ENCODE results near the gene MOB4.
A peak's percentile ranks its signal among the peaks of the same experiment; 100 is the strongest.

Gene MOB4

DNA sequence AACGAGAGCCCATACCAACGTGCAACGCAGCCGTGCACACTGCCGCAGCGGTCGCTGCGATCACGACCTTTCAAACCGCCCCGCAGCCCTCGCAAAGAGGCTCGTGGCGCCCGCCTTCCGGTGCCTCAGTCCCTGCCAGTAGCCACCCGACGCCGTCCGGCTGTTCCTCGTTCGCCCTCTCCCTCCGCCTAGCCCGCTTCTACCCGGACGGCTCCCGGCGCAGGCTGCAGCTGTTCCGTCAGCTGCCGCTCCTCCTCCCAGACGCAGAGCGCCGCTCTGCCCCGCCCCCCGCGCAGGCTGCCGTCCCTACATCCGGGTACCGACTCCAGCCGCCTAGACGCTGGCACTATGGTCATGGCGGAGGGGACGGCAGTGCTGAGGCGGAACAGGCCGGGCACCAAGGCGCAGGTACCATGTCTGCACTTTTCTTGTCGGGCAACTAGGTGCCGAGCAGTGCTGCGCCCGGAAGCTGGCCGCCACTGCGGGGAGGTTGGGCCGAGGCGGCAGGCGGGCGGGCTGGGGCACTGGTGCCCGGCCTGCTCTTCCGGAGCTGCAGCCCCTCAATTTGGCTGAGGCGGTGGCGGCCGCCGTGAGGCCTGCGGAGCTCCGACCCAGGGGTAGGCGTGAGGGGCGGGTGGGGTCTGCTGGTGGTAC is at the start of gene MOB4:
MOB4 (plus strand) TSS at position 328 of the 654 bp plus-strand sequence; CDS start at position 349, 21 bp downstream.
- Histone ChIP-seq H3F3A (ENCODE audit: insufficient read depth, low read length) (no peaks in the 10 kb centered on the region), H3K4me1 (ENCODE audit: insufficient read depth, low read length, severe bottlenecking) (peaks cover 31% of the 10 kb centered on the region), H3K4me2 (ENCODE audit: low read length) (peak within 1 kb of the TSS; percentile 84), H4K20me1 (ENCODE audit: insufficient read depth, low read length) (no peaks in the 10 kb centered on the region), H3K27ac (ENCODE audit: low read depth, low read length, poor library complexity, severe bottlenecking) (peak within 1 kb of the TSS; percentile 91), H3K27me3 (ENCODE audit: insufficient read depth, low read length) (no peaks in the 10 kb centered on the region), H3K36me3 (ENCODE audit: insufficient read depth, low read length) (peaks cover 8% of the 10 kb centered on the region), H3K4me3 (ENCODE audit: low read depth, low read length, poor library complexity, severe bottlenecking) (peak within 1 kb of the TSS; percentile 84), H3K9ac (ENCODE audit: low read length) (peak within 1 kb of the TSS; percentile 84), H3K9me2 (ENCODE audit: low read depth, low read length) (no peaks in the 10 kb centered on the region), H3K9me3 (ENCODE audit: low read length) (no peaks in the 10 kb centered on the region), H3K79me2 (ENCODE audit: insufficient read depth, low read length) (peaks cover 51% of the 10 kb centered on the region), H2AFZ (ENCODE audit: low read length) (0 out of 2 replicates have a peak within 1 kb of the TSS, but pooled peaks have one; percentile 4)
- TF ChIP-seq, protein P1, sequence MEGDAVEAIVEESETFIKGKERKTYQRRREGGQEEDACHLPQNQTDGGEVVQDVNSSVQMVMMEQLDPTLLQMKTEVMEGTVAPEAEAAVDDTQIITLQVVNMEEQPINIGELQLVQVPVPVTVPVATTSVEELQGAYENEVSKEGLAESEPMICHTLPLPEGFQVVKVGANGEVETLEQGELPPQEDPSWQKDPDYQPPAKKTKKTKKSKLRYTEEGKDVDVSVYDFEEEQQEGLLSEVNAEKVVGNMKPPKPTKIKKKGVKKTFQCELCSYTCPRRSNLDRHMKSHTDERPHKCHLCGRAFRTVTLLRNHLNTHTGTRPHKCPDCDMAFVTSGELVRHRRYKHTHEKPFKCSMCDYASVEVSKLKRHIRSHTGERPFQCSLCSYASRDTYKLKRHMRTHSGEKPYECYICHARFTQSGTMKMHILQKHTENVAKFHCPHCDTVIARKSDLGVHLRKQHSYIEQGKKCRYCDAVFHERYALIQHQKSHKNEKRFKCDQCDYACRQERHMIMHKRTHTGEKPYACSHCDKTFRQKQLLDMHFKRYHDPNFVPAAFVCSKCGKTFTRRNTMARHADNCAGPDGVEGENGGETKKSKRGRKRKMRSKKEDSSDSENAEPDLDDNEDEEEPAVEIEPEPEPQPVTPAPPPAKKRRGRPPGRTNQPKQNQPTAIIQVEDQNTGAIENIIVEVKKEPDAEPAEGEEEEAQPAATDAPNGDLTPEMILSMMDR (IDR thresholded peaks at IDR 0.05; ENCODE audit: low read length) = no peak
- no peak for TF ChIP-seq EZH2 (IDR thresholded peaks at IDR 0.05; ENCODE audit: borderline replicate concordance, low read length)

DNA sequence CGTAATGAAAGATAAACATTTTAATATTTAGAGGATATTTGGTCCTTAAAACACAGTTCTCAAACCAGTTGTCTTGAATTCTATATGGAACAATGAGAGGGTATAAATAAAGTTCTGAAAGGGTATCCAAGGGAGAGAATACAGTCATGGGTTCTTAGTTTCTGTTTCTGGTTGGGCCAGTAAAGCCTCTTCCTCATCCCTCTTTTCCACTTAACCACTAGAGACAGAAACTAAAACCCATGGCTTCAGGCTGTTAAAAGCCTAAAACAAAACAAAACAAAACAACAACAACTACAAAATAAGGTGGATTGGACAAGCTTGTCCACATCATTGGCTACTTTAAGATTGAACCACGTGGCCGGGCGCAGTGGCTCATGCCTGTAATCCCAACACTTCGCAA is 43.7 kb upstream of the MOB4 start:
- no peak overlapping the region for H2AFZ ChIP-seq (ENCODE audit: low read length)
- no peaks in the 10 kb centered on the region for H3K9me3 ChIP-seq (ENCODE audit: low read length)
- H3F3A ChIP-seq (ENCODE audit: insufficient read depth, low read length) = no peaks in the 10 kb centered on the region
- no peak overlapping the region for H3K4me2 ChIP-seq (ENCODE audit: low read length)
- no peaks in the 10 kb centered on the region for H3K4me1 ChIP-seq (ENCODE audit: insufficient read depth, low read length, severe bottlenecking)
- H4K20me1 ChIP-seq (ENCODE audit: insufficient read depth, low read length) = no peaks in the 10 kb centered on the region
- TF ChIP-seq, protein P1 (IDR thresholded peaks at IDR 0.05; ENCODE audit: low read length) = no peak
- no peak for TF ChIP-seq EZH2 (IDR thresholded peaks at IDR 0.05; ENCODE audit: borderline replicate concordance, low read length)
- H3K79me2 ChIP-seq (ENCODE audit: insufficient read depth, low read length) = no peaks in the 10 kb centered on the region
- no peak overlapping the region for H3K27ac ChIP-seq (ENCODE audit: low read depth, low read length, poor library complexity, severe bottlenecking)
- no peaks in the 10 kb centered on the region for H3K27me3 ChIP-seq (ENCODE audit: insufficient read depth, low read length)
- no peak overlapping the region for H3K9ac ChIP-seq (ENCODE audit: low read length)
- H3K36me3 ChIP-seq (ENCODE audit: insufficient read depth, low read length) = peaks cover 79% of the 10 kb centered on the region
- H3K4me3 ChIP-seq (ENCODE audit: low read depth, low read length, poor library complexity, severe bottlenecking) = no peak overlapping the region
- no peaks in the 10 kb centered on the region for H3K9me2 ChIP-seq (ENCODE audit: low read depth, low read length)

DNA sequence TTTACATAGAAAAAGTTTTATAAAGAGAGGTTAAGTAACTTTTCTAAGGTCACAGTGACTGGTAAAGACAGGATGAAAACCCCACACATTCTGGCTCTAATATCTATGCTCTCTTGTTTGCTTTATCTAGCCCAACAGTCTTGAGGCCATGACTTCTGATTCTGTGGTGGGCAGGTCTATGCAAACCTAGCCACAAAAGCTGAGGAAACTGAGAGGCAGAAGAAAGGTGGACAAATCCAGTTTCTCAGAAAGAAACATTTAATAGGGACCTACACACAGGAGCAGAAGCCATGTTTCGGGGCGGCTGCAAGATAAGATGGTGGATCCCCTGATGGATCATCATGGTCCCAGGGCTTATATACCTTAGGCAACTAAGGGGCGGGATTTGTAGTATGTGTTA is 38.1 kb upstream of the MOB4 start:
- TF ChIP-seq, protein P1 (IDR thresholded peaks at IDR 0.05; ENCODE audit: low read length) = no peak
- no peak for TF ChIP-seq EZH2 (IDR thresholded peaks at IDR 0.05; ENCODE audit: borderline replicate concordance, low read length)
- Histone ChIP-seq H3K4me1 (ENCODE audit: insufficient read depth, low read length, severe bottlenecking) (no peaks in the 10 kb centered on the region), H3K9me3 (ENCODE audit: low read length) (no peaks in the 10 kb centered on the region), H3K4me3 (ENCODE audit: low read depth, low read length, poor library complexity, severe bottlenecking) (no peak overlapping the region), H3K27ac (ENCODE audit: low read depth, low read length, poor library complexity, severe bottlenecking) (no peak overlapping the region), H3K36me3 (ENCODE audit: insufficient read depth, low read length) (peaks cover 47% of the 10 kb centered on the region), H3K9ac (ENCODE audit: low read length) (no peak overlapping the region), H3K9me2 (ENCODE audit: low read depth, low read length) (no peaks in the 10 kb centered on the region), H2AFZ (ENCODE audit: low read length) (no peak overlapping the region), H3K27me3 (ENCODE audit: insufficient read depth, low read length) (no peaks in the 10 kb centered on the region), H3F3A (ENCODE audit: insufficient read depth, low read length) (no peaks in the 10 kb centered on the region), H3K4me2 (ENCODE audit: low read length) (no peak overlapping the region), H3K79me2 (ENCODE audit: insufficient read depth, low read length) (no peaks in the 10 kb centered on the region), H4K20me1 (ENCODE audit: insufficient read depth, low read length) (no peaks in the 10 kb centered on the region)
